Measurements from ENCODE around the gene ABCB10. TPM values are rescaled to one million over a fixed set of nuclear protein-coding genes. Genes with fewer than 3 reads are reported as not detected.
A peak's percentile ranks its signal among the peaks of the same experiment; 100 is the strongest.
"Not testable (repeated sequence)": the region's sequence is repeated elsewhere in the genome, so short reads cannot be mapped to it uniquely, and the experiment has no call there.

The ABCB10 gene
- total and polyA plus RNA-seq, 5 donors from 2014 or later = 10.5 to 20.0 (median 17.1) TPM

- no peaks in the 10 kb centered on the region for H3K9me3 Mint-ChIP-seq
- H3K4me3 ChIP-seq (ENCODE audit: low read depth, low read length) = no peak overlapping the region
These were observed 35.5 kb downstream of the ABCB10 start for GRCh38 chr1:229523052-229523451.

GRCh38 chr1:229514578-229515275 is 43.8 kb downstream of the ABCB10 start:
- peak; percentile 49 to 68 (median 67) for DNase-seq
- no peaks in the 10 kb centered on the region for H3K9me3 Mint-ChIP-seq

More at GRCh38 chr1:229523052-229523451, 35.5 kb downstream of the ABCB10 start:
- peaks cover 54% of the 10 kb centered on the region for H3K36me3 ChIP-seq (ENCODE audit: control insufficient read depth, insufficient read depth, low read length)
- Mint-ChIP-seq H3K4me1 (no peaks in the 10 kb centered on the region), H3K4me3 (no peak overlapping the region), H3K27ac (peak overlapping the region in 2 of 3 donors; percentile 35 to 60), H3K27me3 (no peaks in the 10 kb centered on the region), H3K36me3 (peaks cover 29% of the 10 kb centered on the region)
- no peaks in the 10 kb centered on the region for H3K4me1 ChIP-seq (ENCODE audit: control insufficient read depth, insufficient read depth, low read length, poor library complexity, severe bottlenecking)
- H3K27ac ChIP-seq (ENCODE audit: insufficient read depth, low read length, poor library complexity, severe bottlenecking) = no peak overlapping the region
- no peaks in the 10 kb centered on the region for H3K9me3 ChIP-seq (ENCODE audit: control insufficient read depth in 2 of 2, low read length in 2 of 2)
- no peak for ATAC-seq (ENCODE audit: low read depth in 2 of 2)
- DNase-seq = no peak
- no peaks in the 10 kb centered on the region for H3K27me3 ChIP-seq (ENCODE audit: control insufficient read depth, insufficient read depth, low read length)

GRCh38 chr1:229511625-229512024 is 46.9 kb downstream of the ABCB10 start:
- DNase-seq; H3K27me3 ChIP-seq (ENCODE audit: control insufficient read depth, insufficient read depth, low read length); H3K27ac ChIP-seq (ENCODE audit: insufficient read depth, low read length, poor library complexity, severe bottlenecking); H3K36me3 Mint-ChIP-seq; H3K4me3 ChIP-seq (ENCODE audit: low read depth, low read length); H3K27me3 Mint-ChIP-seq; H3K36me3 ChIP-seq (ENCODE audit: control insufficient read depth, insufficient read depth, low read length); ATAC-seq (ENCODE audit: low read depth in 2 of 2); H3K9me3 ChIP-seq (ENCODE audit: control insufficient read depth in 2 of 2, low read length in 2 of 2); H3K4me3 Mint-ChIP-seq; H3K27ac Mint-ChIP-seq; H3K9me3 Mint-ChIP-seq: not testable (repeated sequence)
- peaks cover 18 to 36% (median 22%) of the 10 kb centered on the region in 4 donors for H3K4me1 Mint-ChIP-seq
- peaks cover 22% of the 10 kb centered on the region for H3K4me1 ChIP-seq (ENCODE audit: control insufficient read depth, insufficient read depth, low read length, poor library complexity, severe bottlenecking)

More at GRCh38 chr1:229514578-229515275, 43.8 kb downstream of the ABCB10 start:
- ATAC-seq (ENCODE audit: low read depth in 2 of 2) = peak; percentile 77 to 83
- Mint-ChIP-seq H3K27me3 (no peaks in the 10 kb centered on the region), H3K27ac (peak overlapping the region in 2 of 3 donors; percentile 32 to 79), H3K4me3 (no peak overlapping the region), H3K4me1 (peaks cover 0 to 7% (median 2%) of the 10 kb centered on the region in 4 donors), H3K36me3 (no peaks in the 10 kb centered on the region)
- H3K27ac ChIP-seq (ENCODE audit: insufficient read depth, low read length, poor library complexity, severe bottlenecking) = no peak overlapping the region
- H3K4me3 ChIP-seq (ENCODE audit: low read depth, low read length) = no peak overlapping the region
- peaks cover 12% of the 10 kb centered on the region for H3K36me3 ChIP-seq (ENCODE audit: control insufficient read depth, insufficient read depth, low read length)
- peaks cover 3% of the 10 kb centered on the region for H3K4me1 ChIP-seq (ENCODE audit: control insufficient read depth, insufficient read depth, low read length, poor library complexity, severe bottlenecking)
- no peaks in the 10 kb centered on the region for H3K9me3 ChIP-seq (ENCODE audit: control insufficient read depth in 2 of 2, low read length in 2 of 2)
- H3K27me3 ChIP-seq (ENCODE audit: control insufficient read depth, insufficient read depth, low read length) = no peaks in the 10 kb centered on the region

GRCh38 chr1:229511201-229511600 is 47.3 kb downstream of the ABCB10 start:
- DNase-seq; H3K27ac Mint-ChIP-seq; H3K27ac ChIP-seq (ENCODE audit: insufficient read depth, low read length, poor library complexity, severe bottlenecking); H3K4me3 ChIP-seq (ENCODE audit: low read depth, low read length); H3K27me3 Mint-ChIP-seq; H3K36me3 Mint-ChIP-seq; ATAC-seq (ENCODE audit: low read depth in 2 of 2); H3K4me3 Mint-ChIP-seq; H3K36me3 ChIP-seq (ENCODE audit: control insufficient read depth, insufficient read depth, low read length); H3K9me3 ChIP-seq (ENCODE audit: control insufficient read depth in 2 of 2, low read length in 2 of 2); H3K27me3 ChIP-seq (ENCODE audit: control insufficient read depth, insufficient read depth, low read length); H3K9me3 Mint-ChIP-seq: not testable (repeated sequence)
- H3K4me1 ChIP-seq (ENCODE audit: control insufficient read depth, insufficient read depth, low read length, poor library complexity, severe bottlenecking) = peaks cover 26% of the 10 kb centered on the region
- H3K4me1 Mint-ChIP-seq = peaks cover 18 to 40% (median 26%) of the 10 kb centered on the region in 4 donors

- Histone ChIP-seq H3K27me3 (ENCODE audit: control insufficient read depth, insufficient read depth, low read length) (no peaks in the 10 kb centered on the region), H3K4me3 (ENCODE audit: low read depth, low read length) (no peak overlapping the region)
- no peak for ATAC-seq (ENCODE audit: low read depth in 2 of 2)
These were observed 48.9 kb downstream of the ABCB10 start for GRCh38 chr1:229509576-229509975.

GRCh38 chr1:229508823-229509337 is 49.6 kb downstream of the ABCB10 start:
- H3K36me3 ChIP-seq (ENCODE audit: control insufficient read depth, insufficient read depth, low read length) = peaks cover 11% of the 10 kb centered on the region
- H3K4me3 ChIP-seq (ENCODE audit: low read depth, low read length) = peak overlapping the region; percentile 95
- H3K9me3 ChIP-seq (ENCODE audit: control insufficient read depth in 2 of 2, low read length in 2 of 2) = no peaks in the 10 kb centered on the region
- H3K27ac ChIP-seq (ENCODE audit: insufficient read depth, low read length, poor library complexity, severe bottlenecking) = peak overlapping the region; percentile 90
- Mint-ChIP-seq H3K4me3 (peak overlapping the region; percentile 90 to 97 (median 95)), H3K4me1 (peaks cover 18 to 46% (median 35%) of the 10 kb centered on the region in 4 donors), H3K27me3 (peaks cover 7% of the 10 kb centered on the region), H3K9me3 (peaks cover 0 to 2% (median 0%) of the 10 kb centered on the region in 7 donors), H3K36me3 (peaks cover 4% of the 10 kb centered on the region), H3K27ac (peak overlapping the region; percentile 98 to 100 (median 99))
- H3K4me1 ChIP-seq (ENCODE audit: control insufficient read depth, insufficient read depth, low read length, poor library complexity, severe bottlenecking) = peaks cover 23% of the 10 kb centered on the region
- no peak for ATAC-seq (ENCODE audit: low read depth in 2 of 2)
- peak in 1 of 3 donors; percentile 38 for DNase-seq
- no peaks in the 10 kb centered on the region for H3K27me3 ChIP-seq (ENCODE audit: control insufficient read depth, insufficient read depth, low read length)

More at GRCh38 chr1:229509576-229509975, 48.9 kb downstream of the ABCB10 start:
- H3K36me3 ChIP-seq (ENCODE audit: control insufficient read depth, insufficient read depth, low read length) = peaks cover 4% of the 10 kb centered on the region
- Mint-ChIP-seq H3K9me3 (peaks cover 0 to 2% (median 0%) of the 10 kb centered on the region in 7 donors), H3K4me3 (peak overlapping the region; percentile 90 to 97 (median 95)), H3K36me3 (no peaks in the 10 kb centered on the region), H3K27me3 (peaks cover 7% of the 10 kb centered on the region), H3K27ac (peak overlapping the region; percentile 20 to 100 (median 99)), H3K4me1 (peaks cover 18 to 43% (median 30%) of the 10 kb centered on the region in 4 donors)
- DNase-seq = no peak
- no peaks in the 10 kb centered on the region for H3K9me3 ChIP-seq (ENCODE audit: control insufficient read depth in 2 of 2, low read length in 2 of 2)
- H3K4me1 ChIP-seq (ENCODE audit: control insufficient read depth, insufficient read depth, low read length, poor library complexity, severe bottlenecking) = peaks cover 25% of the 10 kb centered on the region
- no peak overlapping the region for H3K27ac ChIP-seq (ENCODE audit: insufficient read depth, low read length, poor library complexity, severe bottlenecking)

GRCh38 chr1:229507951-229508822 is 50.3 kb downstream of the ABCB10 start, which contains the start of gene NUP133:
Gene NUP133, minus strand, starts transcription at chr1:229508341. Its CDS starts 92 bp downstream, at chr1:229508249.
- Histone ChIP-seq H3K9me3 (ENCODE audit: control insufficient read depth in 2 of 2, low read length in 2 of 2) (no peaks in the 10 kb centered on the region), H3K27ac (ENCODE audit: insufficient read depth, low read length, poor library complexity, severe bottlenecking) (peak within 1 kb of the TSS; percentile 90), H3K4me1 (ENCODE audit: control insufficient read depth, insufficient read depth, low read length, poor library complexity, severe bottlenecking) (peaks cover 23% of the 10 kb centered on the region), H3K27me3 (ENCODE audit: control insufficient read depth, insufficient read depth, low read length) (no peaks in the 10 kb centered on the region), H3K4me3 (ENCODE audit: low read depth, low read length) (peak within 1 kb of the TSS; percentile 95), H3K36me3 (ENCODE audit: control insufficient read depth, insufficient read depth, low read length) (peaks cover 14% of the 10 kb centered on the region)
- Mint-ChIP-seq H3K4me1 (peaks cover 23 to 50% (median 39%) of the 10 kb centered on the region in 4 donors), H3K27me3 (peaks cover 7% of the 10 kb centered on the region), H3K36me3 (peaks cover 4% of the 10 kb centered on the region), H3K9me3 (peaks cover 0 to 2% (median 0%) of the 10 kb centered on the region in 7 donors), H3K27ac (peak within 1 kb of the TSS; percentile 98 to 100 (median 99)), H3K4me3 (peak within 1 kb of the TSS; percentile 90 to 97 (median 95))
- peak; percentile 96 for ATAC-seq (ENCODE audit: low read depth in 2 of 2)
- peak; percentile 96 to 99 (median 97) for DNase-seq

Data from CD4-positive, CD25-positive, alpha-beta regulatory T cell (primary cell).